Activated CD8-positive, alpha-beta memory T cell treated with anti-CD3 and anti-CD28 coated beads for 36 hours (primary cell): ENCODE results near the gene MRPL52. TPM values are rescaled to one million over a fixed set of nuclear protein-coding genes. Genes with fewer than 3 reads are reported as not detected.

Experiments
- CTCF ChIA-PET: fragments of 350-600 bp; sonication (Branson Sonifier 250); formaldehyde crosslinking; loops from one replicate; lab custom pipeline; 2021; ENCODE audit warnings: antibody characterized with exemption; lab: Charles Lee
- POLR2A ChIA-PET: fragments of 350-600 bp; sonication (Branson Sonifier 250); formaldehyde crosslinking; loops from one replicate; lab custom pipeline; 2021; ENCODE audit warnings: antibody characterized with exemption; lab: Charles Lee
- total RNA-seq, 2 experiments: library from RNA; stranded (reverse); gene quantifications; one replicate each; pipeline ENCODE4 v1.2.3, GENCODE V29; 2021

MRPL52 gene
- total RNA-seq, 2 experiments from 2014 or later, result 170 to 179 TPM

GRCh38 chr14:22883173-22883976, 53.7 kb downstream of the MRPL52 start, which contains the start of gene REM2:
Gene REM2, plus strand, starts transcription at chr14:22883222. Its CDS starts 66 bp downstream, at chr14:22883288.
- CTCF ChIA-PET, result interaction anchor here (0.6 to 4.0 kb wide), 7 partner anchors 11 to 313 kb away, joined by 3 to 34 read pairs (median 5); partner anchors contain the start of gene LRP10
- POLR2A ChIA-PET, result interaction anchor here (0.6 to 2.1 kb wide), 2 partner anchors 12 to 56 kb away, joined by 3 to 7 read pairs; partner anchors contain the start of gene LRP10

GRCh38 chr14:22884076-22884737, 54.5 kb downstream of the MRPL52 start:
- CTCF ChIA-PET, result interaction anchor here (2.2 to 4.0 kb wide), 3 partner anchors 12 to 30 kb away, joined by 12 to 34 read pairs (median 12); partner anchors contain the start of gene LRP10
- POLR2A ChIA-PET, result interaction anchor here (1.0 to 2.1 kb wide), 2 partner anchors 11 to 13 kb away, joined by 7 to 8 read pairs; partner anchors contain the start of gene LRP10

Other genes starting within 250 kb of the MRPL52 start
- gene DAD1, start 240.7 kb upstream of the MRPL52 start, total RNA-seq, result 100 to 1,000 TPM; 292 to 295 TPM
- 1 to 10 TPM; 8.1 to 9.2 TPM for gene ABHD4, start 231.6 kb upstream of the MRPL52 start, total RNA-seq
- gene OR6J1, start 185.5 kb upstream of the MRPL52 start, total RNA-seq, result not detected
- 100 to 1,000 TPM; 122 to 123 TPM for gene OXA1L, start 63.2 kb upstream of the MRPL52 start, total RNA-seq
- under 1 TPM; 0.21 to 0.38 TPM for gene SLC7A7, start 14.5 kb upstream of the MRPL52 start, total RNA-seq
- gene MMP14, start 6.7 kb downstream of the MRPL52 start, total RNA-seq, result 1 to 10 TPM in 1 of 2 experiments, under 1 TPM in 1; 0.76 to 1.8 TPM
- 10 to 100 TPM; 28.1 to 28.5 TPM for gene LRP10, start 41.9 kb downstream of the MRPL52 start, total RNA-seq
- under 1 TPM in 1 of 2 experiments, not detected in 1; 0.11 TPM for gene REM2, start 53.3 kb downstream of the MRPL52 start, total RNA-seq
- gene RBM23, start 89.3 kb downstream of the MRPL52 start, total RNA-seq, result 10 to 100 TPM; 69.7 to 72.1 TPM
- 100 to 1,000 TPM; 204 to 205 TPM for gene PRMT5, start 99.5 kb downstream of the MRPL52 start, total RNA-seq
- gene HAUS4, start 127.2 kb downstream of the MRPL52 start, total RNA-seq, result 10 to 100 TPM; 46.5 to 49.2 TPM
- gene AJUBA, start 152.7 kb downstream of the MRPL52 start, total RNA-seq, result 1 to 10 TPM in 1 of 2 experiments, under 1 TPM in 1; 0.96 to 1.2 TPM
- gene C14orf93, start 180.3 kb downstream of the MRPL52 start, total RNA-seq, result 1 to 10 TPM; 7.0 to 8.9 TPM
- gene PSMB5, start 205.0 kb downstream of the MRPL52 start, total RNA-seq, result 100 to 1,000 TPM; 176 to 182 TPM
- gene PSMB11, start 212.3 kb downstream of the MRPL52 start, total RNA-seq, result not detected
- under 1 TPM; 0.53 to 0.82 TPM for gene CDH24, start 227.6 kb downstream of the MRPL52 start, total RNA-seq